ENCODE results near the gene CAPNS2.

GRCh38 chr16:55585631-55586030, 19.1 kb downstream of the CAPNS2 start:
- no peak for TF ChIP-seq REST (IDR thresholded peaks at IDR 0.05; ENCODE audit: insufficient read depth in 1 of 2, low read depth in 2 of 2, low read length in 1 of 2)
- TF ChIP-seq, protein P1, sequence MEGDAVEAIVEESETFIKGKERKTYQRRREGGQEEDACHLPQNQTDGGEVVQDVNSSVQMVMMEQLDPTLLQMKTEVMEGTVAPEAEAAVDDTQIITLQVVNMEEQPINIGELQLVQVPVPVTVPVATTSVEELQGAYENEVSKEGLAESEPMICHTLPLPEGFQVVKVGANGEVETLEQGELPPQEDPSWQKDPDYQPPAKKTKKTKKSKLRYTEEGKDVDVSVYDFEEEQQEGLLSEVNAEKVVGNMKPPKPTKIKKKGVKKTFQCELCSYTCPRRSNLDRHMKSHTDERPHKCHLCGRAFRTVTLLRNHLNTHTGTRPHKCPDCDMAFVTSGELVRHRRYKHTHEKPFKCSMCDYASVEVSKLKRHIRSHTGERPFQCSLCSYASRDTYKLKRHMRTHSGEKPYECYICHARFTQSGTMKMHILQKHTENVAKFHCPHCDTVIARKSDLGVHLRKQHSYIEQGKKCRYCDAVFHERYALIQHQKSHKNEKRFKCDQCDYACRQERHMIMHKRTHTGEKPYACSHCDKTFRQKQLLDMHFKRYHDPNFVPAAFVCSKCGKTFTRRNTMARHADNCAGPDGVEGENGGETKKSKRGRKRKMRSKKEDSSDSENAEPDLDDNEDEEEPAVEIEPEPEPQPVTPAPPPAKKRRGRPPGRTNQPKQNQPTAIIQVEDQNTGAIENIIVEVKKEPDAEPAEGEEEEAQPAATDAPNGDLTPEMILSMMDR (IDR thresholded peaks at IDR 0.05), result no peak
